T-cell (primary cell): Measurements from ENCODE around the gene UFD1. TPM values are rescaled to one million over a fixed set of nuclear protein-coding genes. Genes with fewer than 3 reads are reported as not detected.

Source experiments
- ATAC-seq, 4 experiments: fragments of 200-7000 bp in 3 of 4; fragments of 150-1000 bp in 1 of 4; cut with Tn5 transposase; replicated peaks in 1 of 4; 1 replicate in 3 of 4; 2 replicates in 1 of 4; pipeline ENCODE4 v1.10.0; 2021; ENCODE audit warnings: moderate library complexity in 3 of 4, mild to moderate bottlenecking in 2 of 4, moderate number of reproducible peaks in 1 of 4
- CTCF ChIA-PET, 2 donors: fragments of 300-600 bp; sonication (Branson Sonifier 250); formaldehyde crosslinking; loops; one replicate each; lab custom pipeline; 2022; ENCODE audit warnings: antibody characterized with exemption in 2 of 2; lab: Charles Lee
- POLR2A ChIA-PET, 2 donors: fragments of 300-600 bp; sonication (Branson Sonifier 250); formaldehyde crosslinking; loops; one replicate each; lab custom pipeline; 2022; ENCODE audit warnings: antibody characterized with exemption in 2 of 2; lab: Charles Lee
- DNase-seq, 35 experiments: peaks; one replicate each; pipeline versions ENCODE4 v3.0.0 to v3.0.0-alpha.2; 2013 to 2023
- H3K27ac ChIP-seq: one replicate; pipeline ENCODE4 v1.5.1; 2013; ENCODE audit warnings: low read length
- H3K27me3 ChIP-seq, 2 experiments: replicated peaks in 1 of 2; 1 replicate in 1 of 2; 2 replicates in 1 of 2; pipeline versions ENCODE4 v1.6.1 to v1.7.0; 2013; ENCODE audit warnings: low read length in 1 of 2, mixed read lengths in 1 of 2; ENCODE audit not compliant: control insufficient read depth in 2 of 2, insufficient read depth in 2 of 2; ENCODE audit errors: extremely low read depth in 1 of 2
- H3K36me3 ChIP-seq, 2 donors: 1 replicate in 1 of 2; 2 replicates in 1 of 2; pipeline versions ENCODE4 v1.6.1 to v1.7.0; 2013; ENCODE audit warnings: low read length in 1 of 2; ENCODE audit not compliant: control insufficient read depth in 2 of 2, insufficient read depth in 1 of 2; ENCODE audit errors: extremely low read depth in 1 of 2
- H3K4me1 ChIP-seq, 2 experiments: 1 replicate in 1 of 2; 2 replicates in 1 of 2; pipeline versions ENCODE4 v1.6.1 to v1.7.0; 2013; ENCODE audit warnings: low read length in 2 of 2, mixed read lengths in 1 of 2; ENCODE audit not compliant: insufficient read depth in 2 of 2, control insufficient read depth in 1 of 2; ENCODE audit errors: extremely low read depth in 1 of 2
- H3K4me3 ChIP-seq, 2 donors: 1 replicate in 1 of 2; 2 replicates in 1 of 2; pipeline versions ENCODE4 v1.5.1 to v1.7.0; 2013; ENCODE audit warnings: mild to moderate bottlenecking in 2 of 2, low read length in 1 of 2, moderate library complexity in 1 of 2; ENCODE audit not compliant: control insufficient read depth in 1 of 2; ENCODE audit errors: extremely low read depth in 1 of 2
- H3K9me3 ChIP-seq: 2 replicates; pipeline ENCODE4 v1.7.0; 2013
- H3K27ac Mint-ChIP-seq, 2 donors: one replicate each; pipeline ENCODE4 v1.8.0; 2020 to 2021; ENCODE audit warnings: mild to moderate bottlenecking in 2 of 2, mixed read lengths in 2 of 2
- H3K27me3 Mint-ChIP-seq, 2 donors: one replicate each; pipeline ENCODE4 v1.8.0; 2021 to 2022; ENCODE audit warnings: mixed read lengths in 2 of 2
- H3K36me3 Mint-ChIP-seq: one replicate; pipeline ENCODE4 v1.8.0; 2021; ENCODE audit warnings: mixed read lengths
- H3K4me1 Mint-ChIP-seq, 3 donors: one replicate each; pipeline ENCODE4 v1.8.0; 2020 to 2022; ENCODE audit warnings: mixed read lengths in 3 of 3, mild to moderate bottlenecking in 1 of 3
- H3K4me3 Mint-ChIP-seq, 3 donors: one replicate each; pipeline ENCODE4 v1.8.0; 2020 to 2022; ENCODE audit warnings: mild to moderate bottlenecking in 3 of 3, mixed read lengths in 3 of 3, moderate library complexity in 3 of 3
- H3K9me3 Mint-ChIP-seq, 3 donors: one replicate each; pipeline ENCODE4 v1.8.0; 2020 to 2022; ENCODE audit warnings: mixed read lengths in 3 of 3
- WGBS: methylation state at CpG from one replicate; pipeline ENCODE4 v1.1.5; 2013; ENCODE audit warnings: missing lambda C conversion rate; ENCODE audit not compliant: insufficient coverage; 5-methylcytosine and 5-hydroxymethylcytosine counted together
- total RNA-seq, 35 experiments: library from RNA in 6 of 35; stranded (reverse) in 6 of 35; fragments of 120-200 nt in 1 of 35; gene quantifications; one replicate each; pipeline versions ENCODE4 v1.2.1 to v1.2.4 and lab custom pipeline; 2013 to 2026

Gene UFD1
- total RNA-seq, 5 donors from 2014 or later (not counting 1 experiment from before 2014, with no cell fraction given): 52.9 to 85.1 (median 60.0) TPM

DNA sequence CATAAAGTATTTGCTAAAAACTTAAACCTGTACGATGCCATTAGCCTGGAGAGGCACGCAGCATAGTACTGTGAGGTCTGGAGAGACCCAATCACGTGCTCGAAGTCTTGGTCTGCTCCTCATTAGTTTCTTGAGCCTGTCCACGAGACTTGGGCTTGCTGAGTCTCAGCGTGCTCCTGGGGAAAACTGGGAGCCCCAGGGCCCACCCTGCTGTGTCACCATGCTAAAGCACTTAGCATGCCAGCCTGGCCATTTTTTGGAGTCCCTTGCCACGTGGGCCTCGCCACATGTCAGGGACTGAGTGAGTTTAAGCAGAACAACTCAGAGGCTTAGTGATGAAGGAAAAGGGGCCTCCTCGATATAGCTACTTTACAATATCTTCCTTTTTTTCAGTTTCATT lies 3.3 kb upstream of the UFD1 start:
- ChIA-PET POLR2A (no interaction called here), CTCF (no interaction called here)
- H3K9me3 ChIP-seq: no peaks in the 10 kb centered on the region
- H3K27ac ChIP-seq: no peak overlapping the region
- H3K36me3 ChIP-seq: no peaks in the 10 kb centered on the region
- Mint-ChIP-seq H3K4me3 (no peak overlapping the region), H3K4me1 (peaks cover 16 to 18% (median 17%) of the 10 kb centered on the region in 3 donors), H3K9me3 (no peaks in the 10 kb centered on the region), H3K36me3 (no peaks in the 10 kb centered on the region), H3K27ac (no peak overlapping the region), H3K27me3 (no peaks in the 10 kb centered on the region)
- peaks cover 9 to 10% of the 10 kb centered on the region in 2 experiments for H3K4me1 ChIP-seq
- DNase-seq (no peak), ATAC-seq (no peak)
- WGBS: 96% methylated on average over 6 of the region's 9 CpGs
- H3K27me3 ChIP-seq: no peaks in the 10 kb centered on the region
- H3K4me3 ChIP-seq: no peak overlapping the region

DNA sequence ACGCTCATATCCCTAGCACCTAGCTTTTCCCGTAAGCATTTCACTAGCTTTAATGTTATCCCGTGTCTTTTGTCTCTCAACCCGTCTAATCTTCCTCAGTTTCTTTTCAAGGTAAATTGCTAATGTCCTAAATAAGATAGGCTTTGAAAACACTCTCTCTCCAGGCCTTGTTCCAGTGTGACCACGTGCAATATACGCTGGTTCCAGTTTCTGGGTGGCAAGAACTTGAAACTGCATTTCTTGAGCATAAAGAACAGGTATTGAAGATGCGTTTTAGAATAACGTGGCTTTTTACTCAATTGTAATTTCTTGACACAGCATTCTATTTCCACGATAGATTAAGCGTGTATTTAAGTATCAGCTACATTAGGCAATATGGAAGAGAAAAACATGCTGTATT lies 1.8 kb upstream of the UFD1 start:
- Histone ChIP-seq H3K27ac (no peak overlapping the region), H3K27me3 (no peaks in the 10 kb centered on the region), H3K9me3 (no peaks in the 10 kb centered on the region), H3K36me3 (peaks cover 3 to 5% of the 10 kb centered on the region in 2 donors), H3K4me3 (no peak overlapping the region), H3K4me1 (peaks cover 10 to 11% of the 10 kb centered on the region in 2 experiments)
- H3K36me3 Mint-ChIP-seq: peaks cover 3% of the 10 kb centered on the region
- DNase-seq (no peak), ATAC-seq (no peak)
- ChIA-PET POLR2A (no interaction called here), CTCF (no interaction called here)
- WGBS: 84% methylated on average over 4 of the region's 10 CpGs
- H3K27ac Mint-ChIP-seq: no peak overlapping the region
- peak overlapping the region; percentile 84 to 93 (median 93) for H3K4me3 Mint-ChIP-seq
- H3K4me1 Mint-ChIP-seq: peaks cover 26 to 28% (median 27%) of the 10 kb centered on the region in 3 donors
- H3K9me3 Mint-ChIP-seq: no peaks in the 10 kb centered on the region
- no peaks in the 10 kb centered on the region for H3K27me3 Mint-ChIP-seq

DNA sequence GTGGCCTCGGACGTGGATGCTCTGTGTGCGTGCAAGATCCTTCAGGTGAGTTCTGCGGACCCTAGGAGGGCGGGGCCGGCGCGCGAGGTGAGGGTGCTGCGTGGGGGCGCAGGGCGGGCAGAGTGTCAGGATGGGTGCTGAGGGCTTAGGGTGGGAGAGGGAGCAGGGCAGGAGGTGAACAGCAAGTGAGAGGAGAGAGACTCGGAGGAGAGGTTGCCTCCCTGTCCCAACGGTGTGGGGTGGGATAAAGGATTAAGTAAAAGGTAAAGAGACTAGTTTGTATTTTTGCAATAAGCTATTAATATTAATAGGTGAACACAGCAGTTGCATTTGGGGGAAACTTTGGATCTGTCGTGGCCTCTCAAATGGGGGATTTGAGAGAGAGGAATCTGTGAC lies 1.2 kb upstream of the UFD1 start:
- under 1% methylated on average over 14 of the region's 15 CpGs for WGBS
- POLR2A ChIA-PET: interaction anchor here in 1 of 2 donors (0.6 to 0.7 kb wide), 2 partner anchors 382 to 1483 kb away, joined by 3 to 5 read pairs; no protein-coding TSS in a partner anchor
- no peaks in the 10 kb centered on the region for H3K27me3 ChIP-seq
- H3K4me1 ChIP-seq: peaks cover 10 to 11% of the 10 kb centered on the region in 2 experiments
- peak overlapping the region; percentile 71 to 86 for H3K4me3 ChIP-seq
- CTCF ChIA-PET: interaction anchor here in 1 of 2 donors (0.9 to 1.1 kb wide), 3 partner anchors 28 to 336 kb away, joined by 3 to 7 read pairs (median 6); partner anchors contain the start of gene ESS2
- peaks cover 6 to 10% of the 10 kb centered on the region in 2 donors for H3K36me3 ChIP-seq
- H3K27ac ChIP-seq: peak overlapping the region; percentile 97
- peak in 2 of 35 experiments; percentile 6 to 7 for DNase-seq
- no peaks in the 10 kb centered on the region for H3K9me3 ChIP-seq
- H3K4me1 Mint-ChIP-seq: peaks cover 32 to 34% (median 32%) of the 10 kb centered on the region in 3 donors
- H3K4me3 Mint-ChIP-seq: peak overlapping the region; percentile 84 to 93 (median 93)
- H3K27me3 Mint-ChIP-seq: no peaks in the 10 kb centered on the region
- H3K27ac Mint-ChIP-seq: no peak overlapping the region
- no peak for ATAC-seq
- peaks cover 6% of the 10 kb centered on the region for H3K36me3 Mint-ChIP-seq
- H3K9me3 Mint-ChIP-seq: no peaks in the 10 kb centered on the region

DNA sequence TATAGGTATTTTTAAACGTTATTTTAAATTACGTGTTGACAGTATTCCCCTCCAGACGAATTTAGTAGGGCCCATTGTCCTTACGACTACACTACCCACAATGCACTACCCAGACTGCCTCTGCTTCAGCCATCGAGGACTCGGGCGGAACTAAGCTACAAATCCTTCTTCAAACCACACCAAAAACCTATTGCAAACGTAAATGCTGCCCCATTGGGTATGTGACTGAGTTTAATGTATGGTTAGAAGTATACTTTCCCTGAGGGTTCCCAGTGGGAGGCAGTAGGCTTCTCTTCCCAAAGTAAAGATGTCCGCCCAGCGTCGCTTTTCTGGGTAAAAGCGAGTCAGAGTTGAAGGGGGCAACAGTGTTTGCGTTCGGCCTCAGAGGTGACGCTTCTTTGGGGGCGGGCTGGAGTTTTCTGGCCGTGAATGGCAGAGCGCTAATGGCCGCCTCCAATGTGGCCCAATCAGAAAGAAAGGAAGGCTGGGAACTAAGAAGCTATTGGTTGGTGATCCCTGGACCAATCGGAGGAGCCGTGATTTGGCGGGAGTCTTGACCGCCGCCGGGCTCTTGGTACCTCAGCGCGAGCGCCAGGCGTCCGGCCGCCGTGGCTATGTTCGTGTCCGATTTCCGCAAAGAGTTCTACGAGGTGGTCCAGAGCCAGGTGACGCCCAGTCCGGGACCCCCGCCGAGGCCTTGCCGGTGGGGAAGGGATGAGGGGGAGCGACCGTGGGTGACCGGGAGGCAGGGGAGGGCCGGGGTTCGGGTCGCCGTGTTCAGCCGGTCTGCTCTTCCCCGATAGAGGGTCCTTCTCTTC lies 571 bp upstream of the UFD1 start, which contains the start of gene CDC45:
TSS of gene CDC45 (plus strand) at position 566 of the 818 bp plus-strand sequence. CDS start at position 615, 49 bp downstream.
- H3K36me3 ChIP-seq: peaks cover 11 to 14% of the 10 kb centered on the region in 2 donors
- peak within 1 kb of the TSS; percentile 97 for H3K27ac ChIP-seq
- Mint-ChIP-seq H3K9me3 (no peaks in the 10 kb centered on the region), H3K4me3 (peak within 1 kb of the TSS; percentile 84 to 93 (median 93)), H3K27me3 (no peaks in the 10 kb centered on the region), H3K27ac (peak within 1 kb of the TSS; percentile 100), H3K36me3 (peaks cover 7% of the 10 kb centered on the region), H3K4me1 (peaks cover 33 to 36% (median 33%) of the 10 kb centered on the region in 3 donors)
- ChIA-PET CTCF (interaction anchor here (0.6 to 2.2 kb wide), 6 partner anchors 19 to 456 kb away, joined by 3 to 7 read pairs (median 6); partner anchors contain the start of gene ESS2 (in 1 of the 2)), POLR2A (interaction anchor here in 1 of 2 donors (0.6 to 0.7 kb wide), 2 partner anchors 381 to 1483 kb away, joined by 3 to 5 read pairs; no protein-coding TSS in a partner anchor)
- under 1% methylated on average over 41 of the region's 50 CpGs for WGBS
- ATAC-seq: peak; percentile 90 to 93 (median 92)
- peaks cover 11 to 12% of the 10 kb centered on the region in 2 experiments for H3K4me1 ChIP-seq
- H3K4me3 ChIP-seq: peak within 1 kb of the TSS; percentile 71 to 86
- no peaks in the 10 kb centered on the region for H3K9me3 ChIP-seq
- peak; percentile 86 to 97 (median 92) for DNase-seq
- H3K27me3 ChIP-seq: no peaks in the 10 kb centered on the region

DNA sequence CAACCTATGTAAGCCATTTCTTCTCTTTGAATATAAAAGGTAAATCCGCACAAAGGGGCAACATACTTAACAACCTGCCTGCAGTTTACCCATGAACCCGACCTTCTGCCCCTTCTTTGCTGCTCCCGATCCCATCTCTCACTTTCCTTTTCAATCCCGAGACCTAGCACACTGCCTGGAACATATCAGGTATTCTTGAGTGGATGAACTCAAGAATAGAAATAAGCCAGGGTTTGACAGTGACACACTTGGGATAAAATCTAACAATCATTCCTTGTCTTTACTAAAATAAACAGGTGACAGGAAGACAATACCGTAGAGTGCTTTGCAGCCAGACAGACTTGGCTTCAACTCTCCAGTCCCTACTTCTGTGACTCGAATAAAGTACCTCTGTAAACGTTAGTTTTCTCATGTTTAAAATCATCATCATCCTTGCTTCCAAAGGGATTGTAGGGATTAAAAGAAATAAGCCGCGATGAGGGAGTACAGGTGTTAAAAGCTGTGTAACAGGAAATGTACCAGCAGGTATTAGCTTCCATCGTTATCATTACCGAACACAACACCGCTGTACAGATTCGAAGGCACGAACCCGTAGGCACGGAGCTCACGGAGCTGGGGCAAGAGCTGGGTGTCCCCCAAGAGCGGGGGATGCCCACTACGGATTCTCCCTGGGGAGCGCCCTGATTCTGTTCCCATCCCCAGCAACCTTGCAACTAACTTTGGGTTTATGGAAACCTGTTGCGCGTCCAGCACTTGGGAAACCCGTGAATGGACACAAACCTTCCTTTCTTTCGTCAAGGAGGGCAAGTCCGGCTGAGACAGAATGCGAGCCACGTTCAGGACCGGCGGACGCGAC lies 720 bp downstream of the UFD1 start:
- ChIA-PET CTCF (interaction anchor here (0.5 to 2.2 kb wide), 5 partner anchors 12 to 334 kb away, joined by 3 to 7 read pairs (median 3); partner anchors contain the start of gene ESS2 (in 1 of the 2)), POLR2A (no interaction called here)
- Mint-ChIP-seq H3K4me3 (peak overlapping the region; percentile 84 to 93 (median 93)), H3K9me3 (no peaks in the 10 kb centered on the region), H3K27me3 (no peaks in the 10 kb centered on the region), H3K27ac (peak overlapping the region; percentile 84 to 88), H3K36me3 (peaks cover 13% of the 10 kb centered on the region), H3K4me1 (peaks cover 33 to 43% (median 36%) of the 10 kb centered on the region in 3 donors)
- Histone ChIP-seq H3K27me3 (no peaks in the 10 kb centered on the region), H3K4me1 (peaks cover 11 to 13% of the 10 kb centered on the region in 2 experiments), H3K36me3 (peaks cover 18 to 25% of the 10 kb centered on the region in 2 donors), H3K4me3 (peak overlapping the region; percentile 71 to 86), H3K27ac (peak overlapping the region; percentile 35), H3K9me3 (no peaks in the 10 kb centered on the region)
- peak in 17 of 35 experiments; percentile 2 to 54 (median 14) for DNase-seq
- WGBS: under 1% methylated on average over 21 of the region's 31 CpGs
- no peak for ATAC-seq
